Panc1 (cell line): ENCODE results near the gene GSKIP.

Source experiments
- CTCF ChIP-seq: fragments of 450-650 bp; IDR thresholded peaks from 2 replicates; pipeline ENCODE4 v1.5.1; 2017; ENCODE audit warnings: mild to moderate bottlenecking
- SIN3A ChIP-seq: IDR thresholded peaks from 2 replicates; pipeline ENCODE4 v1.6.1; 2012; ENCODE audit warnings: low read depth, mild to moderate bottlenecking, low read length, moderate library complexity, borderline replicate concordance; ENCODE audit not compliant: insufficient read depth

GRCh38 chr14:96385385-96385784 lies 22.1 kb downstream of the GSKIP start:
- no peak for TF ChIP-seq CTCF
- no peak for TF ChIP-seq SIN3A
